Measurements from ENCODE around the gene HSPH1.
A peak's percentile ranks its signal among the peaks of the same experiment; 100 is the strongest.
"Not testable (repeated sequence)": the region's sequence is repeated elsewhere in the genome, so short reads cannot be mapped to it uniquely, and the experiment has no call there.

Gene HSPH1

GRCh38 chr13:31131470-31131961 is 30.2 kb downstream of the HSPH1 start:
- DNase-seq (ENCODE audit: low read depth), result no peak

- no peak for DNase-seq (ENCODE audit: low read depth)
These were observed 32.3 kb downstream of the HSPH1 start for GRCh38 chr13:31129419-31129818.

GRCh38 chr13:31124204-31124603 is 37.5 kb downstream of the HSPH1 start:
- DNase-seq (ENCODE audit: low read depth), result no peak

GRCh38 chr13:31122544-31123260 is 39.0 kb downstream of the HSPH1 start:
- no peak for DNase-seq (ENCODE audit: low read depth)

GRCh38 chr13:31122143-31122542 is 39.6 kb downstream of the HSPH1 start:
- no peak for DNase-seq (ENCODE audit: low read depth)

GRCh38 chr13:31121379-31122140 is 40.1 kb downstream of the HSPH1 start:
- no peak for DNase-seq (ENCODE audit: low read depth)

GRCh38 chr13:31119966-31120700 is 41.6 kb downstream of the HSPH1 start:
- no peak for DNase-seq (ENCODE audit: low read depth)

- DNase-seq (ENCODE audit: low read depth), result no peak
These were observed 42.2 kb downstream of the HSPH1 start for GRCh38 chr13:31119526-31119925.

- no peak for DNase-seq (ENCODE audit: low read depth)
These were observed 45.5 kb downstream of the HSPH1 start for GRCh38 chr13:31116224-31116623.

GRCh38 chr13:31115616-31116015 is 46.1 kb downstream of the HSPH1 start:
- DNase-seq (ENCODE audit: low read depth), result no peak

GRCh38 chr13:31114641-31115040 is 47.1 kb downstream of the HSPH1 start:
- DNase-seq (ENCODE audit: low read depth), result no peak

GRCh38 chr13:31111136-31111535 is 50.6 kb downstream of the HSPH1 start:
- no peak for DNase-seq (ENCODE audit: low read depth)

GRCh38 chr13:31110617-31111016 is 51.1 kb downstream of the HSPH1 start:
- no peak for DNase-seq (ENCODE audit: low read depth)

GRCh38 chr13:31110169-31110568 is 51.5 kb downstream of the HSPH1 start:
- no peak for DNase-seq (ENCODE audit: low read depth)

- no peak for DNase-seq (ENCODE audit: low read depth)
These were observed 54.6 kb downstream of the HSPH1 start for GRCh38 chr13:31107109-31107508.

- no peak for DNase-seq (ENCODE audit: low read depth)
These were observed 55.8 kb downstream of the HSPH1 start for GRCh38 chr13:31105856-31106255.

- peak; percentile 2 for DNase-seq (ENCODE audit: low read depth)
These were observed 56.5 kb downstream of the HSPH1 start for GRCh38 chr13:31105020-31105795.

- DNase-seq (ENCODE audit: low read depth), result no peak
These were observed 58.8 kb downstream of the HSPH1 start for GRCh38 chr13:31102905-31103304.

- DNase-seq (ENCODE audit: low read depth), result no peak
These were observed 60.1 kb downstream of the HSPH1 start for GRCh38 chr13:31101472-31102170.

GRCh38 chr13:31100721-31101120 is 61.0 kb downstream of the HSPH1 start:
- no peak for DNase-seq (ENCODE audit: low read depth)

- DNase-seq (ENCODE audit: low read depth), result not testable (repeated sequence)
These were observed 63.7 kb downstream of the HSPH1 start for GRCh38 chr13:31097911-31098434.

Measured in GM04503 (cell line).